Tibial artery (tissue), 4 donors: Measurements from ENCODE around the gene CIAO3.

Experiments used
- DNase-seq, 2 donors: peaks; one replicate each; pipeline ENCODE4 v3.0.0-alpha.2; 2019
- H3K27ac ChIP-seq, 2 donors: fragments of 200-600 bp; sonication (generic) in 1 of 2; 1 replicate in 1 of 2; 2 replicates in 1 of 2; pipeline ENCODE4 v1.5.1; 2018 to 2019; ENCODE audit warnings: mild to moderate bottlenecking in 1 of 2
- H3K27me3 ChIP-seq, 2 donors: fragments of 200-600 bp; sonication (generic) in 1 of 2; one replicate each; pipeline versions ENCODE4 v1.5.1 to v1.6.0; 2016 to 2019
- H3K36me3 ChIP-seq, 3 donors: fragments of 200-600 bp; sonication (generic) in 2 of 3; one replicate each; pipeline ENCODE4 v1.5.1; 2016 to 2019; ENCODE audit warnings: mild to moderate bottlenecking in 2 of 3
- H3K4me1 ChIP-seq, 4 donors: fragments of 200-600 bp; sonication (generic) in 2 of 4; 1 replicate in 3 of 4; 2 replicates in 1 of 4; pipeline ENCODE4 v1.5.1; 2016 to 2019
- H3K4me3 ChIP-seq, 2 donors: fragments of 200-600 bp; sonication (generic) in 1 of 2; 1 replicate in 1 of 2; 2 replicates in 1 of 2; pipeline ENCODE4 v1.5.1; 2018 to 2019; ENCODE audit warnings: mild to moderate bottlenecking in 2 of 2
- H3K9me3 ChIP-seq, 3 donors: fragments of 200-600 bp; sonication (generic) in 1 of 3; one replicate each; pipeline ENCODE4 v1.5.1; 2016 to 2019
- CTCF ChIP-seq, 2 experiments: fragments of 200-600 bp in 1 of 2; fragments of 450-650 bp in 1 of 2; IDR thresholded peaks; one replicate each; pipeline ENCODE4 v1.5.1; 2017 to 2019; ENCODE audit warnings: antibody characterized with exemption in 2 of 2, mild to moderate bottlenecking in 1 of 2, moderate library complexity in 1 of 2
- intact Hi-C: fragments of 100-400 bp; cut with DNase I; formaldehyde crosslinking; loops from one replicate; pipeline ENCODE4 v1.15.0; 2023; ENCODE audit warnings: low total_unique reads

CIAO3 gene

GRCh38 chr16:704047-704446 lies 36.8 kb downstream of the CIAO3 start:
- intact Hi-C loops = no loop called here
- Histone ChIP-seq H3K36me3 (no peaks in the 10 kb centered on the region), H3K27me3 (peaks cover 0 to 98% of the 10 kb centered on the region in 2 donors), H3K9me3 (no peaks in the 10 kb centered on the region), H3K4me1 (peaks cover 0 to 38% (median 10%) of the 10 kb centered on the region in 4 donors), H3K27ac (no peak overlapping the region), H3K4me3 (no peak overlapping the region)
- no peak for DNase-seq
- TF ChIP-seq CTCF (IDR thresholded peaks at IDR 0.05) = no peak

GRCh38 chr16:703406-703805 lies 37.4 kb downstream of the CIAO3 start:
- Histone ChIP-seq H3K27me3 (peaks cover 0 to 94% of the 10 kb centered on the region in 2 donors), H3K36me3 (no peaks in the 10 kb centered on the region), H3K9me3 (no peaks in the 10 kb centered on the region), H3K27ac (no peak overlapping the region), H3K4me3 (no peak overlapping the region), H3K4me1 (peaks cover 0 to 38% (median 10%) of the 10 kb centered on the region in 4 donors)
- DNase-seq = no peak
- intact Hi-C loops = no loop called here
- no peak for TF ChIP-seq CTCF (IDR thresholded peaks at IDR 0.05)

GRCh38 chr16:702341-702740 lies 38.5 kb downstream of the CIAO3 start:
- intact Hi-C loops = no loop called here
- no peak for TF ChIP-seq CTCF (IDR thresholded peaks at IDR 0.05)
- no peaks in the 10 kb centered on the region for H3K9me3 ChIP-seq
- no peaks in the 10 kb centered on the region for H3K36me3 ChIP-seq
- H3K27me3 ChIP-seq = peaks cover 0 to 95% of the 10 kb centered on the region in 2 donors
- H3K27ac ChIP-seq = no peak overlapping the region
- DNase-seq = no peak
- H3K4me3 ChIP-seq = no peak overlapping the region
- H3K4me1 ChIP-seq = peaks cover 0 to 38% (median 10%) of the 10 kb centered on the region in 4 donors

GRCh38 chr16:700684-701584 lies 39.9 kb downstream of the CIAO3 start:
- Histone ChIP-seq H3K36me3 (no peaks in the 10 kb centered on the region), H3K27ac (no peak overlapping the region), H3K27me3 (peaks cover 0 to 95% of the 10 kb centered on the region in 2 donors), H3K4me3 (no peak overlapping the region), H3K9me3 (no peaks in the 10 kb centered on the region), H3K4me1 (peaks cover 0 to 26% (median 4%) of the 10 kb centered on the region in 4 donors)
- intact Hi-C loops = no loop called here
- no peak for TF ChIP-seq CTCF (IDR thresholded peaks at IDR 0.05)
- DNase-seq = no peak

- Histone ChIP-seq H3K4me1 (peaks cover 0 to 31% (median 12%) of the 10 kb centered on the region in 4 donors), H3K4me3 (no peak overlapping the region), H3K27ac (no peak overlapping the region), H3K27me3 (peaks cover 3 to 96% of the 10 kb centered on the region in 2 donors), H3K9me3 (no peaks in the 10 kb centered on the region), H3K36me3 (no peaks in the 10 kb centered on the region)
- DNase-seq = no peak
- TF ChIP-seq CTCF (IDR thresholded peaks at IDR 0.05) = no peak
- intact Hi-C loops = no loop called here
Measured at GRCh38 chr16:698911-699671, 41.7 kb downstream of the CIAO3 start.
